ENCODE results near the gene ANKRD29. TPM values are rescaled to one million over a fixed set of nuclear protein-coding genes. Genes with fewer than 3 reads are reported as not detected.
A peak's percentile ranks its signal among the peaks of the same experiment; 100 is the strongest.

ANKRD29 gene
- total RNA-seq, 1 donor: 0.43 TPM

- DNase-seq (ENCODE audit: low read depth): peak; percentile 59
These were observed 71.7 kb downstream of the ANKRD29 start for GRCh38 chr18:23591011-23591410.

GRCh38 chr18:23588836-23589560 lies 73.7 kb downstream of the ANKRD29 start:
- H3K4me3 ChIP-seq (ENCODE audit: low read depth, low read length): no peak overlapping the region
- peak; percentile 37 for DNase-seq (ENCODE audit: low read depth)
- no peak for TF ChIP-seq CTCF (IDR thresholded peaks at IDR 0.05; ENCODE audit: insufficient read depth, low read depth, low read length)

More at GRCh38 chr18:23591011-23591410, 71.7 kb downstream of the ANKRD29 start:
- H3K4me3 ChIP-seq (ENCODE audit: low read depth, low read length): no peak overlapping the region
- TF ChIP-seq CTCF (IDR thresholded peaks at IDR 0.05; ENCODE audit: insufficient read depth, low read depth, low read length): no peak

- peak overlapping the region; percentile 92 for H3K4me3 ChIP-seq (ENCODE audit: low read depth, low read length)
- peak; percentile 37 for DNase-seq (ENCODE audit: low read depth)
- TF ChIP-seq CTCF (IDR thresholded peaks at IDR 0.05; ENCODE audit: insufficient read depth, low read depth, low read length): no peak
These were observed 75.5 kb downstream of the ANKRD29 start for GRCh38 chr18:23587220-23587642.

DNA sequence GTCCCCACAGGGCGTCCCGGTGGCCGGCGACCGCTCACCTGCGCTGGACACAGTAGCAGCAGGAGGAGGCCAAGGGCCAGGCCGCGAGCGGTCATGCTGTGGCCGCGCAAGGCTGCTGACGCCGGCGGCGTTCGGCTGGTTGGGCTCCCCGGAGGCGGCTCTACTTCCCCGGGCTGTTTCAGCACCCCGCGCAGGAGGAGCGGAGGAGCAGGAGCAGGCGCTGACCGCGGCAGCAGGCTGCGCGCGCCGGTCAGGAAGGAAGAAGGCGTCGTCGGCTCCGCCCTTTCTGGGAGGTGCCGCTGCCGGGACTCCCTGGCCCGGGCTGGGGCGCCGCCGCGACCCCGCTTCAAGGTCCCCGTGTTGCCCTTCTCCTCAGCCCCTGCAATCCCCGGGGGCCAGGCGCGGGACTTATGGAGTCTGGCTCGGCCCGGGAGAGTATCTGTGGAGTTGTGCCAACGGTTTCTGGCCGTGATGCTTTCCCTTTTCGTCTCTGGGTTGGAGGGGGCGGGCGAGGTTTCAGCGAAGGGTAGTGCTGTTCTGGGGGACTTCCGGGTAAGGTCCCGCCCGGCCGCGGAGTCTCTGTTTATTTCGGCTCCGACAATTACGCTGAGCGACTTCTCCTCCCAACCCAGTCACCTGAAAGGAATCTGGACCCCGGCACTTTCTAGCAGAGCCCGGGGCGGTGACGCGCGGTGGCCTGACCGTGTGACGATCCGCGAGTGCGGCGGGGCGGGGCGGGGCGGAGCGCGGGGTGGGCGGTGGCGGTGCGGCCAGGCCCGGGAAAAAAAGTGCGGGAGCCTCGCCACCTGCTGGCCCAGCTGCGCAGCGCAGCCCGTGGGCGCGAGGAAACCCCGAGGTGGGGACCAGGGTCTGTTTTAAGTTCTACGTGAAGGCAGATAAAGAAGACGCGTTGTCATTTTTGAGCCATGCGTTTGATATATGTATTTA lies 76.2 kb downstream of the ANKRD29 start, which contains the start of gene NPC1:
TSS of gene NPC1 (minus strand) at position 258 of the 948 bp plus-strand sequence. CDS start at position 95, 163 bp downstream.
- H3K4me3 ChIP-seq (ENCODE audit: low read depth, low read length): peak within 1 kb of the TSS; percentile 92
- TF ChIP-seq CTCF (IDR thresholded peaks at IDR 0.05; ENCODE audit: insufficient read depth, low read depth, low read length): peak; percentile 75
- DNase-seq (ENCODE audit: low read depth): peak; percentile 95

GRCh38 chr18:23585897-23586248 lies 76.8 kb downstream of the ANKRD29 start:
- peak overlapping the region; percentile 92 for H3K4me3 ChIP-seq (ENCODE audit: low read depth, low read length)
- DNase-seq (ENCODE audit: low read depth): no peak
- no peak for TF ChIP-seq CTCF (IDR thresholded peaks at IDR 0.05; ENCODE audit: insufficient read depth, low read depth, low read length)

- no peak for TF ChIP-seq CTCF (IDR thresholded peaks at IDR 0.05; ENCODE audit: insufficient read depth, low read depth, low read length)
- DNase-seq (ENCODE audit: low read depth): peak; percentile 70
- H3K4me3 ChIP-seq (ENCODE audit: low read depth, low read length): peak overlapping the region; percentile 92
These were observed 77.5 kb downstream of the ANKRD29 start for GRCh38 chr18:23585007-23585871.

Data from fibroblast of villous mesenchyme (primary cell).